Stimulated activated CD8-positive, alpha-beta memory T cell treated with anti-CD3 and anti-CD28 coated beads, Interleukin-4, amount 100 ng/mL, for 24 hours (primary cell): ENCODE data around the gene ADI1.
"Not testable (repeated sequence)": the region's sequence is repeated elsewhere in the genome, so short reads cannot be mapped to it uniquely, and the experiment has no call there.

Experiments used
- DNase-seq: peaks from one replicate; pipeline ENCODE4 v3.0.0-alpha.2; 2020; ENCODE audit warnings: low read depth

The ADI1 gene

GRCh38 chr2:3529316-3530025 lies 10.1 kb upstream of the ADI1 start:
- DNase-seq, result no peak

DNA sequence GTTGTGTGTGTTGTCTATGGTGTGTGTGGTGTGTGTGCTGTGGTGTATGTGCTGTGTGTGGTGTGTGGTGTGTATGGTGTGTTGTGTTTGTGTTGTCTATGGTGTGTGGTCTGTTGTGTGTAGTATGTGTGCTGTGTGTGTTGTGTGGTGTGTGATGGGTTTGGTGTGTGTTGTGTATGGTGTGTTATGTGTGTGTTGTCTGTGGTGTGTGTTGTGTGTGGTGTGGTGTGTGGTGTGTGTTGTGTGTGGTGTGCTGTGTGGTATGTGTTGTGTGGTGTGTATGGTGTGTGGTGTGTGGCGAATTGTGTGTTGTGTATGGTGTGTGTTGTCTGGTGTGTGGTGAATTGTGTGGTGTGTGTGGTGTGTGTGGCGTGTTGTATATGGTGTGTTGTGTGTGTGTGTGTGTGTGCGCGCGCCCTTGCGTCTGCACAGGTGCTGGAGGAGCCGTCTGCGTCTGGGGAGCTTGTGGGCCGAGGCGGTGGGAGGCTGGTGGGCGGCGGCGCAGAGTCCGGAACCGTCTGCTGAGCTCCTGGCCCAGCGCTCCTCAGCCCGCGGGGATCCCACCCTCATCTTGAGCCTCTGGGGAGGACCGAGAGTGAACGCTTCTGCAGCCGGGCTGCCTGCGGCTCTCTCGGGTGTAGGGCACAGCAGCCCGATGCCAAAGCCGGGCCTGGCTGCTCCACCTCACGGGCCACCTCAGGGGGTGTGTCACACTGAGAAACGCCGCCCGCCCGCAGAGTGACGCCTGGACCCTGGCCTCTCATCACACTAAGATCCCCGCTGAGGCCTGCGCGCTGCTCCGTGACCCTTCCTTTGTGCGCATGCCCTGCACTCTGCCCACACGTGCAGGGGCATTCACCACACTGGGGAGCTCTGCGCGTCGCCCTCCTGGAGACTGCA lies 8.8 kb upstream of the ADI1 start:
- no peak for DNase-seq

DNA sequence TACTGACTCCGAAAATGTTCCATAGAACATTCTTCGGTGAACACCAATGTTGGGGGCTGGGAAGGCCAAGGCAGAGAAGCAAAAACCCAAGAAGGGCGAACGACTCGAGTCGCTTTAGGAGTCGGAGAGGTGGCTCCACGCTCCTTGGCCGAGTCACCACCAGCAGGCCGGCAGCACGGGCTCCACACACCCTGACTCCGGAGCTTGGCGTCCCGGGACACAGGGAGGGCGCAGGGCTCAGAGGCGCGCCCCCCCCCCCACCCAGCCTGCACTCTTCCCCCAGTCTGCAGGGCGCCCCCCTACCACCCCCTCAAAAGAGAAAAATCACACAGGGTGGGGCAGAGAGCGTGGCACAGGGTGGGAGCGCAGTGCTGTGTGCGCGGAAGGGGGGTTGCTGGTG lies 7.5 kb upstream of the ADI1 start:
- no peak for DNase-seq

DNA sequence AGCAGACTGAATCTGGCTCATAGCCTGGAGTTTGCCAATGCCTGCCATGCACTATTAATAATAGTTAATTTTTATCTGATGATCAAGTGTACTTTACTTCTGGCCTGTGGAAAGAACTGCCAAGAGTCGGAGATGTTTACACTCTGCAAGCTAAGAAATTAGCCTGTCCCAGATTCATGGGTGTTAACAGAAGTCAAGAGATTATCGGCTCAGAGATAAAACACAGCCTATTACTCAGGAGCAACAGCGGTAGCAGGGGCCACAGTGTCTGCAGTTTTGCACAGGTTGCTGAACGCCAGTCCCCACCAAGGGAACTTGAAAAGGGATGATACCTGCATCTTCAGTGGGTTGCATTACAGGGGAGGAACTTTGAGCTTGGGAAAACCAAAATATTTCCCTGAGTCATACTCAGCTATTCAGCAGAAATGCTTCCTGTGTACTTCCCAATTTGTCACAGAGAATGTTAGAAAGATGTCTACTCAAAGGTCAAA lies 4.3 kb upstream of the ADI1 start:
- DNase-seq, result no peak

DNA sequence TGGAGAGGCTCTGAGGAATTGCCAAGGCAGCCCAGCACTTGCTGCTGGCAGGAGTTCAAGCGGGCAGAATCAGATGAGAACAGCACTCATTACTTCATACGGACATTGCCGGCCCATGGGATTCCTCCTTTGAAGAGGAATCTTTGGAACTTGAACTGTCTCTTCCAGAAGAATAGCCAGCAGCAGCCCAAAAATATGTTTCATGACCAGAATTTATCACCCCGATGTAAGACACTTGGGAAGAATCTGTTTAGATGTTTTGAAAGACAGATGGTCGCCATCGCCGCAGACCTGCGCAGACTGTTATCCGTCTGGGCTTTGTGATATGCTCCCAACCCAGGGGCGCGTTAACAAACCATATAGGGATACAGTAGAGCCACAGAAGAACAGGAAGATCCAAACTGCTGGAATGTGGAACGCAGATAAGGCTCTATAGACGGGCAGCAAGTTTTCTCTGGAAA lies 3.7 kb upstream of the ADI1 start:
- no peak for DNase-seq

- no peak for DNase-seq
These were observed 1.3 kb upstream of the ADI1 start for GRCh38 chr2:3520591-3520990.

GRCh38 chr2:3518496-3519254 lies 656 bp downstream of the ADI1 start:
- peak; percentile 99 for DNase-seq

- DNase-seq, result no peak
These were observed 1.3 kb downstream of the ADI1 start for GRCh38 chr2:3517948-3518495.

DNA sequence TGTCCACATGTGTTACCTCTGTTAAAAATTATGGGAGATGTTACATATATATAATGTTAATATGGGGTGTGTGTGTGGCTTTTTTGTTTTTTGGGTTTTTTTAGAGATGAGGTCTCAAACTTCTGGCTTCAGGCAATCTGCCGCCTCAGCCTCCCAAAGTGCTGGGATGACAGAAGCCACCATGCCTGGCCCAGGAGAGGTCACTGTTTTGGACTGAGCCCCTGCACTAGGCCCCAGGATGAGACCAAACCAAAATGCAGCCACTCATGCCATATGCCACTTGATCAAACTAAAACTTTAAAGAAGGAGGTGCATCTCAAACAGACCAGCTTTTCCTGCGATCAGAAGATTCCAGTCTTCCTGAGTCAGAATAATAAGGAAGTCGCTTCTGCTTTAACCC lies 2.5 kb downstream of the ADI1 start:
- DNase-seq, result no peak

- DNase-seq, result not testable (repeated sequence)
These were observed 3.9 kb downstream of the ADI1 start for GRCh38 chr2:3515438-3515837.

- DNase-seq, result no peak
These were observed 6.1 kb downstream of the ADI1 start for GRCh38 chr2:3513026-3513810.

DNA sequence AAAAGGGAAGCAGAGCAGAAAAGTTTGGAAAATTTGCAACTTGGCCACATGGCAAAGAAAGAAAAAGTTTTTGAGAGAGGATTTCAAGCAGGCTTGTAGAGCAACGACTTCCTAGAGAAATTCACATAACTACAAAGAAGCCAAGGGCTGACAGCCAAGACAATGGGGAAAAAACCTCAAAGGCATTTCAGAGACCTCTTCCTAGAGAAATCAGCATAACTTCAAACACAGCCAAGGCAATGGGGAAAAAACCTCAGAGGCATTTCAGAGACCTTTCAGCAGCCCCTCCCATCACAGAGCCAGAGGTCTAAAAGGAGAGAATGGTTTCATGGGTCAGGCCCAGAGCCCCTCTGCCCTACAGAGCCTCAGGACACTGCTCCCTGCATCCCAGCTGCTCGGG lies 7.2 kb downstream of the ADI1 start:
- DNase-seq, result no peak

GRCh38 chr2:3505771-3506170 lies 13.6 kb downstream of the ADI1 start:
- DNase-seq, result no peak

- DNase-seq, result no peak
These were observed 14.6 kb downstream of the ADI1 start for GRCh38 chr2:3504741-3505140.

DNA sequence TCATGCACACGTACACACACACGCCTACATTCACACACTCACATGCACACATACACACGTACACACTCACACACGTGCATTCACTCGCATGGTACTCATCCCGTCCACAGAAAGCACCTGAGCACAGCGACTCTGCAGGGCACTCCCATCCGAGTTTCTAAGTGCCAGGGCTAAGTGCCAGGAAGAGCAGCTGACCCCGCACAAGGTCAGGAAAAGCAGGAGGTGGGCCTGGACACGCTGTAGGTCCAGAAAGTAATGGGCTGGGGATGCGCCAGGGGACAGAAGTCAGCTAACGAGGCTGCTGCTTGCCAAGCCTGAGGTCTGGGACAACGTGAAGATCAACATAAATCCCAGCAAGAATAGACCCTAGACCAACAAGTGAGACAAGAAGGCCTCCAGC lies 15.8 kb downstream of the ADI1 start:
- DNase-seq, result no peak

DNA sequence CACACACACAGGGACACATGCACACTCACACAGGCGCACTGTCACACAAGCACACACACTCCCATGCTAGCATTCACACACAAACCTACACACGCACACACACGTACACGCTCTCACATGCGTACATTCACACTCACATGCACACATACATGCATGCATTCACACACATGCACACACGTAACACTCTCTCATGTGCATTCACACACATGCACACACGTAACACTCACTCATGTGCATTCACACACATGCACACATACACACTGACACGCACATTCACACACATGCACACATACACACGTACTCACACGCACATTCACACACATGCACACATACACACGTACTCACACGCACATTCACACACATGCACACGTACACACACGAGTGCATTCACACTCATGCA lies 16.3 kb downstream of the ADI1 start:
- DNase-seq, result no peak

DNA sequence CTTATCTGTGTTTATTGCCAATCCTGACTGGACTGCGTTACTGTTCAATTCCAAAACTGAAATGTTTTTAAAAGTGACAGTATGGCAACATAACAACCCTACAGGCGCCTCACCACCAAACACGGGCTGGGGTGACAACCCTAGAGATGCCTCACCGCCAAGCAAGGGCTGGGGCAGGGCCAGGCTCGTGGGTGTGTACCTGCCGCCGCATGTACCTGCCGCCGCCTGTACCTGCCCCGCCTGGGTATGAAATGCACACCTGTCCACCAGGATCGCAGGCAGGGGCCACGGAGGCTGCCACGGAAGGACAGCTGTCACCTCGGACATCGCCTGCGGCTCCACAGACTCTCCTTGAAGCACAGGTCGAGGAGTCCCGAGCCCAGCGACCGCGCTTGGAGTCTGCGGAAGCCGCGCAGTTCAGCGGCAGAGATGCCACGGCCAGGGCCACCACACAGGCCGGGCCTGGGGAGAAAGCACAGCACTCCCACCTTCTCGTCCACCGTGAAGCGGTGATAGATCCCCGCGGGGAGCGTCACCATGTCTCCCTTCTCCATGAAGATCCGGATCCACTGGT lies 18.9 kb downstream of the ADI1 start:
- DNase-seq, result no peak

DNA sequence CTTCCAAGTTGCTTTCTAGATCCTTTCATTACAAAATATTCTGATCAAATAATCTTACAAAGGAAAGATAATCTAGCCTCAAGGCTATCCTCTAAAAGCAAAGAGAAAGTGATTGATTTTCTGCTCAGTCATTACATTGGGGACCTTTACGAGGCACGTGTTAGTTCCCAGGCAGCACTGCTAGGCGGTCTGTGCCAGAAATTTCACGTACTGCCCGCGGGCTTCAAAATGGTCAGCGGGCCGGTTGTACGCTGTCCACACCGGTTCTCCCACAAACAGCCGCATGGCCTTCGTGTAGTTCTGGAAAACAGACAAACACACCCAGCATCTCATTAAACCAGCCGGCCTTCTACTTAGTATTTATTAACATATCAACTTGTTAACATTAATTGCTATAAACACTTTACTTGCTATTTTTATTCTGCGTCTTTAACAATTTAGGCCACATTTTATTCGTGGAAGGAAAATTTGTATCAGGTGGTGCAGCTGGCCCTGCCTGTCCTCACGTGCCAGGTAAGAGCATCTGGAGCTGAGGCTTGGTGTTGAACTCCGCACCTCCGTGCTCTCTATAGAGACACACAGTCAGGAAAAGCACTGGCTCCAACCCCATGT lies 20.4 kb downstream of the ADI1 start:
- DNase-seq, result no peak

DNA sequence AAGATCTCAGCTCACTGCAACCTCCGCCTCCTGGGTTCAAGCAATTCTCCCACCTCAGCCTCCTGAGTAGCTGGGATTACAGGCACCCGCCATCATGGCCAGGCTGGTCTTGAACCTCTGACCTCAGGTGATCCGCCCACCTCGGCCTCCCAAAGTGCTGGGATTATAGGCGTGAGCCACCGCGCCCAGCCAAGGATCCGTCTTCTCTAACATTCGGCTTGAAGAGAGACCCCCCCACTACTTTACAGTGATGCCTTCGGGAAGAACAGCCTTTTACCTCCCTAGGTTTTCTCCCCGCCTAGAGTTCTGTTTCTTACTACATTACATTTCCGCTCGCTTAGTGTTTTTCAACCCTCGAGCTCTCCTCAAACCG lies 22.6 kb downstream of the ADI1 start:
- not testable (repeated sequence) for DNase-seq

DNA sequence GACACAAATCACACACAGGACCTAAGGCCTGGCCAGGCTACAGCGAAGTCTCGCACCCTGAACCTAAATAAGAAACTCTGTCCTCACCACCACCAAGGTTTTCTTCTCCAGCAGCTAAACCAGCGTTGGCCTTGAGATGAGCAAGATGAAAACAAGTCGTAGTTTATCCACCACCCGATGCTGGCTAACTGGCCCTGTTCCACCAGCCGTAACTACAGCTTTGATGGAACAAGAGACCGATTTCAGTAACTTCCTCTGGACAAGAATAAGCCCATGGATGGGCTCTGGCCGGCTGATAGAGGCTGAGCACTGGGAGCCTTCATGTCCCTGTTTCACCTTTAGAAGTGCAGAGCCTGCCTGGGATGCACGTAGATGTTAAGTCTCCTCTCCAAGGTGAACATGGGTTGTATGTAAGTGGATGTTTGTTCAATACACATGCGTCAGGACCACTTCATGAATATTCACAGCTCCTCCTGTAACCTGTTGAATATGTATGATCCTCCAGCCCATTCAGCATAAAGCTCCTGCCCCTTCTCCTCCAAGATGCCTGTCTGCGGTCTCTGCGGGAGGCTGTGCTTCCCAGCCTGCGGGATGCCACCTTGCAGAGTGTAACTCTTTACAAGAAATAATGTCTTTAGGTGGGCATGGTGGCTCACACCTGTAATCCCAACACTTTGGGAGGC lies 24.2 kb downstream of the ADI1 start:
- DNase-seq, result no peak
